HPDE6-E6E7 (cell line): ENCODE results near the gene SLC16A3.
"Not testable (repeated sequence)": the region's sequence is repeated elsewhere in the genome, so short reads cannot be mapped to it uniquely, and the experiment has no call there.

Experiments used
- DNase-seq: peaks from one replicate; pipeline ENCODE4 v3.0.0; 2011; ENCODE audit warnings: missing footprints; ENCODE audit errors: extremely low spot score

The SLC16A3 gene

DNA sequence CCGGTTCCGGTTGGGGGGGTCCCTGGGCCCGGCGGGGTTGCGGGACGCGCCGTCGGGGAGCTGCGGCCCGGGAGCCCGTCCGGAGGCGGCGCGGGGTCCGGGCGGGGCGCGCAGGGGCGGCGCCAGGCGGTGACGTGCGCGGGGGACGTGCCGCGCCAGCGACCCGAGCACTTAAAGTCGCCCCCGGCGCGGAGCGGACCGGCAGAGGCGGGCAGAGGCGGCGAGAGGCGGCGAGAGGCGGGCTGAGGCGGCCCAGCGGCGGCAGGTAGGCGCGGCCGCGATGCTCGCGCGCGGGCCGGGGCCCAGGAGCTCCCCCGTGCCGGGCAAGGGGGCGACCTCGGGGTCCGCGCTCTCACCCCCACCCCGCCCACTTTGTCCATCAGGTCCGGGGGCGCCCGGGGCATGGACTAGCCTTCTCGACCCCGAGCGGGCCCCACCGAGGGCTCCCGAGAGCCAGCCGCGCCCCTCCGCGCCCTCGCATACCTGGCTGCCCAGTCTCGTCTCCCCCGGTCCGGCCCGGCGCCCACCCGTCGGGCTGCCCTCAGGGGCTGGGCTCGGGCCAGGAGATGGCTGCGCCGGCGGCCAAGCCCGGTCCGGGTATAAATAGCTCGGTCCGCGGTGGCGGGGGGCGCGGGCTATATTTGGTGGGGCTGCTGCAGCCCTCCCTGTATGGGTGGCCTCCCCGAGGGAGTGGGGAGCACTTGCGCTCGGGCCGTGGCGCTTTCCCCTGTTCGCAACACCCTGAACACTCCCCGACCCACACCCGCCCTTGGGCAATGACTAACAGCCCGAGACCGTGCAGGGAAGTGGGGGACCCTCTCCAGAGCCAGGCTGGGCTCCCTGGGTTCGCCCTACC, at the start of gene SLC16A3:
Gene SLC16A3, plus strand, starts transcription at position 201 of the 856 bp plus-strand sequence. CDS start 6,967 bp downstream, outside the sequence.
- peak; percentile 72 for DNase-seq

DNA sequence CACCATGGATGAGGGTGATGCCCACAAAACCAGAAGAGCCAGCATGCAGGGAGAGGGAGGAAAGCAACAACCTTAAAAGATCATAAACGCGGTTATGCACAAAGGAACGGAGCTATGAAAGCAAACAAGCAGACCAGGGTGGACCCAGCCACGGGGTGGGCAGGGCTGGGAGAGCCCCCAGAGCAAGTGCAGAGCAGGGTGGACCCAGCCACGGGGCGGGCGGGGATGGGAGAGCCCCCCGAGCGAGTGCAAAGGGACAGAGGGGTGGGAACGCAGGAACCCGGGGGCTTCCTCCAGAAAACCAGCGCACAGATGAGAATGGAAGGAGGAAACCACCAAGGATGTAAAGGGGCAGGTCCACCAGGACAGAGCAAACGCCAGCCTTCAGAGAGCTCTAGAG, 49.4 kb upstream of the SLC16A3 start:
- DNase-seq: no peak

- no peak for DNase-seq
Observed at GRCh38 chr17:82179946-82180475, 48.8 kb upstream of the SLC16A3 start.

GRCh38 chr17:82180776-82181528, 47.9 kb upstream of the SLC16A3 start:
- no peak for DNase-seq

GRCh38 chr17:82184761-82185160, 44.1 kb upstream of the SLC16A3 start:
- no peak for DNase-seq

- DNase-seq: no peak
Observed at GRCh38 chr17:82186221-82186620, 42.6 kb upstream of the SLC16A3 start.

DNA sequence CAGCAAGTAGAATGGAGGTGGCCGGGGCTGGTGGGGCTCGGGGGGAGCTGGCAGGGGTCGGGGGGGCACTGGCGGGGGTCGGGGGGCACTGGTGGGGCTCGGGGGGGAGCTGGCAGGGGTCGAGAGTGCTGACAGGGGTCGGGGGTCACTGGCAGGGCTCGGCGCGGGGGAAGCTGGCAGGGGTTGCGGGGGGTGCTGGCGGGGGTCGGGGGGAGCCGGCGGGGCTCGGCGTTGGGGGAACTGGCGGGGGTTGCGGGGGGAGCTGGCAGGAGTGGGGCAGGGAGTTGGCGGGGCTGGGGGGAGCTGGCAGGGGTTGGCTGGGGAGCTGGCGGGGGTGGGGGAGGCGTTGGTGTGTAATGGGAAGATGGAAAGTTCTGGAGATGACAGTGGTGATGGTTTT, 41.3 kb upstream of the SLC16A3 start:
- DNase-seq: no peak

DNA sequence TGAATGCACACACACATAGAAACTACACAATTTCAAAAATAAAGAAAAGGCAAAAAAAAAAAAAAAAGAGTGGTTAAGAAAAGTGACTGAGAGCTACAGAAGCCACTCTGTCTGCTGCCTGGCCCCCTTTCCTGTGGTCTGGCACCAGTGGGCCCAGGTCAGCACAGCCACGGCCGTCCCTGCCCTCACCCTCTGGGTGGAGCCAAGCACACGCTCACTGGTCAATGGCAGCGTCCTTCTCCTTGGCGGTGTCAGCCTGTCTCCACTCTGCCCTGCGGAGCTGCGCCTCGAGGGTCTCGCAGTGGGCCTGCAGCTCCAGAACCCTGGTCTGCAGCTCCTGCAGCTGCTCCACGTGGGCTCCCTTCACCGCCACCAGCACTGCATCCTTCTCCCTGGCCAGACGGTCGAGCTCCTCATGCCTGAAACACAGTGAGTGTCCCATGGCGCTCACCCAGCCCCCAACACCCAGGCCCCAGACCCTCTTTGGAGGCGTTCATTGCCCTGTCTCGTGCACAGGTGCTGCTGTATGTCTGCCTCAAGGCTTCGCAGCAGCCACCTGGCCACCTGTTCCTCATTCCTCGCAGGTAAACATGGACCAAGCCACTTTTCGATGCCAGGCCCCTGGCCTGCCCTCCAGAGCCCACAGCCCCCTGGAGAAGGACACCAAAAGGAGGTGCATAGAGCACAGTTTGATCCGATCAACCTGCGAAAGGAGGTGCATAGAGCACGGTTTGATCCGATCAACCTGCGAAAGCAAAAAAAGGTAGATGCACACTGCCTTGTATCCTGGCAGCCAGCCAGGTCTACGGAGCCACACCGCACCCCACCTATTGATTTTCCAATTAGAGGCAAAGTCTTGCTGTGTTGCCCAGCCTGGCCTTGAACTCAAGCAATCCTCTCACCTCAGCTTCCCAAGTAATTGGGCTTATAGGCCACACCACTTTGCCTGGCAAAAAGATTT, 40.6 kb upstream of the SLC16A3 start:
- no peak for DNase-seq

- DNase-seq: not testable (repeated sequence)
Observed at GRCh38 chr17:82193050-82193449, 35.8 kb upstream of the SLC16A3 start.

GRCh38 chr17:82193520-82194220, 35.2 kb upstream of the SLC16A3 start:
- DNase-seq: no peak

- DNase-seq: no peak
Observed at GRCh38 chr17:82194765-82195164, 34.1 kb upstream of the SLC16A3 start.

DNA sequence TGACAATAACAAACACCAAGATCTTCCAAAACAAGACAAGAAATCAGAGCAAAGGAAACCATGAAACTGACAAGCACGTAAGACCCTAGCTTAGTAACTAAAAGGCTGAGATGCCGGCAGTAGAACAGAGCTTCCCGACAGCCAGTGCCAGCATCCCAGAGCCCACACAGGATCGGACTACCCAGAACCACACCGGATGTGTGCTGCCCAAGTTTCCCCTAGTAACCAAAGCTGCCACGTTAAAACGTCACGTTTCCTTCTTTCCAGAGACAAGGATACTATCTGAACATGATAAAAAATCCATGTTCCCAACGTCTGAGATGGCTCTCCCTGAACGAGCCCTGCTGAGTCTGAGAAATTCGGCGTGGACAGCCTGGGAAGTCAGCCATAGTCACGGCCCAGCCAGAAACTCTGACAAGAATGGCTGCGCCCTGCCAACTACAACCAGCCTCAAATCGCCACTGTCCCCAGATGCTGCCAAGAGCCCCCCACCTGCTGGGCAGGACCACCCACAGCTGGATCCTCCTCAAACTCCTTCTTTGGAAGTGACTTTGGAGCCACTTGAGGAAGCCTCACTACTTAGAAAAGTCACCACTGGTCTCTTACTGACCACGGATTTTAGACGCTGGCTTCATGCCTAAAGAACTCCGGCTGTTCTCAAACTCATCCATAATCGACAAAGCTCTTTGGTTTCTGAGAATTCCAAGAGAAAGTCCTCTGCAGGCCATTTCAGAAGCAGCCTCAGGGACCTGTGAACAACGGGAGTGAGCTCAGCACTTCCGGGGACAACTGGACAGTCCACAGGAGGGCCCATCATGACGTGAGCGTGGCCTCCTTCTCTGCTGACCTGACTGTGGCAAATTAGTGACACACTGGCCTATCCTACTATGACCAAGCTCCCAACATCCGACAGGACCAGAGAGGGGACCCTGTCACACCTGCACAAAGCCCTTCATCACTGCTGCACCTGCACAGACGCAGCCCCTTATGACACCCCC, 32.9 kb upstream of the SLC16A3 start:
- no peak for DNase-seq

- no peak for DNase-seq
Observed at GRCh38 chr17:82198092-82198491, 30.8 kb upstream of the SLC16A3 start.

DNA sequence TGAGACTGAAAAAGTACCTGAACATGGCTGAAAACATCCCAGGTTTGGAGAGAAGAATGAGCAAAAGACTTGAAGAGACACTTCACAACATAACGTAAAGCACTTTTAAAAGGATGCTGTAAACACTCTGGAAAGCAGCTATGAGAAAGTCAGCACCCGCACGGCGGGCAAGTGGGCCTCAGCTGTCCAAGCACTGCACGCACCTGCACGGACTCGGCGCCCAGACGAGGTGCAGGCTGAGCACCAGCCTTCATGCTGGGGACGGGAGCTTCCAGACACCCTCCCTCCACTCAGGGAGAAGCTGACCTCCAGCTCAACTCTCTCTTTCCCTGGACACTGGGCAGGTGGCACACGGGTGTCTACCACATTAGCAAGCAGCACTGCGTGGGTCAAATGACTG, 29.3 kb upstream of the SLC16A3 start:
- DNase-seq: no peak

DNA sequence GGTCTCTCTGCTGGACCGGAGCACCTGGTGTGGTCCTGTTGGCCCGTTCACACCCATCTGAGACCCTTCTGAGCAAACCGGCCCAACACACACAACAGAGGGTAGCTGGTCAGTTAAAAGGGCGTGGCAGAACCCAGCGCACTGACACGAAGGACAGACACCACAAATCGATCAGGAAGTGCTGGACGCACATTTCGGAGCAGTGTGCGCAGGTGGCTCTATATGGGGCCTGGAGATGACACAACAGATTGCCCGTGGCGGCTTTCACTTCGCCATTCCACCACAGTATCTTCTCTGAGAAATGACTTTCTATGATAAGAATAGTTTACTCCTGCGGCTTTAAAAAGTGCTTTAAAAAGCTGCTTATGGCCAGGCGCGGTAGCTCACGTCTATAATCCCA, 28.7 kb upstream of the SLC16A3 start:
- DNase-seq: no peak

DNA sequence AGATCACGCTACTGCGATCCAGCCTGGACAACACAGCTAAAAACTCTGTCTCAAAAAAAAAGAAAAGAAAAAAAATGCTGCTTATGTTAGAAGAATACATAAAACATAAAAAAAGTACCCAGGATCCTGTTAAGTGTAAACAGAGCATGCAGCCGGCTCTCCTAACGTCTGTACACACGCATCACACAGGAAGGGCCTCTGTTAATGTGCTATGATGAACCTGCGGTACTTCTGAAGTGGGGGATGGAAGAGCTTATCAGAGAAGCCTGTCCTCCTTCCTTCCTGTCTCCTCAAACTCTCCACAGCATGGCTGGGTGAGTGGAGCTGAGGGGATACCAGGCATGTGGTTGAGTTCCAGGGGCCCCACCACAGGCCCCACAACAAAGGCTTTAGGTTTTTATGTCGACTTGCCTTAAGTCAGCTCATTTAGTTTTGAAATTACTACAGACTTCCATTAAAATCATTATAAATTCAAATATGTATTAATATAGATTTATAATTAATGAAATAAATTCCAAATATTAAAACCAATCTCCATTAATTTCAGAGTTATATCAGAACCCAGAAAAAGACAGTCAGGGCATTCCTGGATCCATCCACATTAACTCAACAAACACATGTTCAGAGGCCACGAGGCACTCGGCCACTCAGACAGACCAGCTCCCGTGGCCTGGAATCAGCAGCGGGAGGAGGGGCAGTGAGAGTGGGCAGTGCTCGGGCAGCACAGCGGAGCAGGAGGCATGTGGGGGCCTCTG, 27.9 kb upstream of the SLC16A3 start:
- DNase-seq: no peak

DNA sequence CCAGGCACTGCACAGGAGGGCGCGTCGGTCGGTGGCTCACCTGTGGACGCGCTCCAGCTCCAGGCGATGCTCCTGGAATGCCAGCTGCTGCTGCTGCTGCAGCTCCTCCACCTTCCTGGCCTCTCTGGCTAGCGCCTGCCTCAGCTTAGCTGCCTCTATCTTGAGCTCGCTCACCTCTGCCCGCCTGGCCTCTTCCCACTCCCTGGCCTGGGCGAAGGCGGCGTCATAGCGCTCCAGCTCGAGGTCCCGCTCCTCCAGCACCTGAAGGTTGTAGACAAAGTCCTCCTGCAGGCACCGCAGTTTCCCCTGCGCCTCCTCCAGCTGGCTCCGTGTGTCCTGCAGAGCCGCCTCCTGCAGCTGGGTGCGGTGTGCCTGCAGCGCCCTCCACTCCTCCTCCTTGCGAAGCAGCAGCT, 27.3 kb upstream of the SLC16A3 start:
- DNase-seq: no peak

GRCh38 chr17:82202981-82203380, 25.9 kb upstream of the SLC16A3 start:
- no peak for DNase-seq

GRCh38 chr17:82203920-82204319, 24.9 kb upstream of the SLC16A3 start:
- DNase-seq: no peak
